ENCODE measurements around the gene DTD1.

The DTD1 gene

DNA sequence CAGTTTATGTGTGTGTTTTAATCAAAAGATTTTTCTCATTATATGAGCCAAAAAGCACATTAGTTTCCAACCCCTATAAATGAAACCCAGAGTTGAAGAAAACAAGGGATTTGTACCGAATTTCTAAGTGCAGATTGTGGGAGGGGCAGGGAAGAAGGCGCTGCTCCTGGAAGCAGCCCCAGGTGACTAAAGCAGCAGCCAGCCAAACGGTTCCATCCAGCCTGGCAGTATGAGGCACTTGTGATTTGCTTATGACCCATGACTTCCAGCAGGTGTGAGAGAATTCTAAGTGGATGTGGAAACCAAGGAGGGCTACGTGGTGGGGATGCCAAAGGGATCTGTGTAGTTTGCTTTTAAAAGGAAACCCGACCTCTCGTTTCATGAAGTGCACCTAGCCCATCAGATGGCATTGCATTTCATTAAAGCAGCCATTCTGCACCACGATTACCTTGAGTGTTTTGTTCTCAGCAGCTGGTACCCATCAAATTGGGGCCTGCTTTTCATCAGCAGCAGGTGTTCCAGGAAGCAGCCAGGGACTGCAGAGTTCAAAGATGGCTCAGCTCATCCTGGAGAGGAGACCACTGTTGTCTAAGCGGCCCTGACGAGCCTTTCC is 79.1 kb downstream of the DTD1 start:
- no peak for DNase-seq

DNA sequence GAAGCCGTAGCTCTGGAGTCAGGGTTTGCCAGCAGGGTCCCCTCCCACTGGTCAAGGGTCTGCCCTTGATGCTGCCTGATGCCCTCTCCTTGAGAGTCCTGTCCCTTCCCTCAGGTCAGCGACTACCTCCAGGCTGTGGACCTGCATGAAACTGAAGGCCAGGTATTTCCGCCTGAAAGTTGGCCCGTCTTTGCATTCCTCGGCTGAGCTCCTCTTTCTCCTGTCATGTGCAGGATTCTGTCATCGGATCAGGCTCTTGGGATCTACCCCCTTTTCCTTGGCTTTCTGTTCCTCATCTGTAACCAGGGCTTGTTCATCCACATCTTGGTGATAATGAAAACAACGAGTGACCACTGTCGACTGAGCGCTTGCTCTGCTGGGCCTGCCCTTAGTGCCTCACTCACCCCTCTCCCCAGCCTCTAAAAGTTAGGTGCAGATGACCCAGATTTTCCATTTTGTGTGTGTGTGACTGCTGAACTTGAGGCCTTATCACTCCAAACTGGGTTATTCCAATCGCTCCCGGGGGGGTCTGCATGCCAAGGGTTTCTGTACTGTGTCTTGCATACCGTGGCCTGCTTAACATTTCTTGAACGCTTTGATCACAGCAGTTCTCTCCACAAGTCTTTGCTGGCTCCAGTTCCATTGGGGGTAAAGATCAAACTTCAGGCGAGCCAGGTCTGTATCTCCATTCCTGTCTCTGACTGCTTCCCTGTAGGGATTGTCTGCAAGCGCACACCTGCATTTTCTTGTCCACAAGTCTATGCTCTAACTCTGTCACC is 81.6 kb downstream of the DTD1 start:
- no peak for DNase-seq

DNA sequence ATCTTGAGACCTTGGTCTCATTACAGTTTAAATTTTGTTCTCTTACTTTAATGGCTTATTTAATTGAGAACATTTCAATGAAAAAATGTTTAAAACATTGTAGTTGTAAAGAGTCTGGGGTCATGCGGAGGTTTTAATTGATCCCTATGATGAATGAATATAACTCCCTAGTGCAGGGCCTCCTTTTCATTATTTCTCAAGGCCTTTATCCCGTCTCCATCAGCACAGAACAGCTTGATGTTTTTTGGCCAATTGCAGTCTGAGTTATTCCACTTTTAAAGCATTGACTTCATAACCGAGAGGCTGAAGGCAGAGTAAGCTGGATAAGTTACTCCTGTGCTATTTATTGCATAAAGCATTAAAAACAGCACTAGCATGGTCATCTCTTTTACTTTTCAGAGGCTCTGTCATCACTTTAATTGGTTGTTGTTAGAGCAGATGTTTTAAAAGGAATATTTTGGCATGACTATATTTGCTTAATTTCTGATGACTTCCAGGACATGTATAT is 83.4 kb downstream of the DTD1 start:
- DNase-seq: no peak

DNA sequence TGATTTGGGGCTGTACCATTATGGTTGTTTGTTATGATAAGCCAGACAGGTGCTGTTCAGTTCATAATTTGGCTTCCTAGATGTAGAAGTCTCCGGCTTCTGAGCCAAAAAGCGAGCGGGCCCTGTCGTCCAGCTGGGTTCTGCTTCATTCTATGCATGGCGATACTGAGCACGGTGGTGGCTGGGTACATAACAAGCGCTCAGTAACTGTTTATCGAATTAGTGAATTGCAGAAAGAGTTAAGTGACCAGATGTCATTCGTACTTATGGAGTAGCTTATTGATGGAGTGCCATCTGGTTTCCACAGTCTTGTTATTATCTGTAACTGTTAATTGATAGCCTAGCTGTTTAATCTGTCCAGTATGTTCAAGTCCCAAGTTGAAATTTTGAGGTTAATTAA is 85.0 kb downstream of the DTD1 start:
- no peak for DNase-seq

DNA sequence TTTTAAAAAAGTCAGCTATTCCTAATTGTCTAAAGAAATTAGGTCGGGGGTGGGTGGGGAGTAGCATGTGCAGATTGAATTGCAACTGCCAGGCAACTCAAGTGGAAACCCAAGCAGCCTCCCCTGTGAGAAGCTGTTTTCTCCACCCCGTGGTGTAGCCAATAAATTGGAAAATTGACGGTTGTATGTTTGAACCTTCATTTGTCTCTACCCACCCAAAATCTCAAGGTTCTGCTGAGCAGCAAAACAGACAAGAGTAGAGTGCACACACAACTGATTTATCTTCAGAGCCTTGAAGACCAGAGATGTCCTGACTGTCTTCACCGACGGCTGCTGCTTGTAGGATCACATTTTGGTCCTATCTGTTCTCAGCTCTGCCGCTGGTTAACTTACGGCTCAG is 88.5 kb downstream of the DTD1 start:
- no peak for DNase-seq

DNA sequence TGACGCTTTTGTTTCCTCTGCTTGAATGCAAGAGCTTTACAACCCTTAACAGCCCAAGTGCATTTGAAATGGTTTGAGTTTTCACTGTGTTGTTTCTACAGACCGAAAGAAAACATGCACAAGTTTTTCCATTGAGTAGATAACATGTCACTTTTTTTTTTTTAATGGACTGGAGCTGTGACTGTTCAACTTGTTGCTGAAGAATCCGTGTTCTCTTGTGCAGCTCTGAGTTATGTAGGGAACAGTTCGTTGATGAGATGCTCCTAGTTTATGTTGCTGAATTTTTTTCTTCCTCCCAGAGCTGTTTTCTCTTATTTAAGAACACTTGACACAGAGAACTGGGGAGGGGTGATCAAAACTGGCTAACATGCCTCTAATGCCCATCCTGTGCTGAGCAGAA is 89.3 kb downstream of the DTD1 start:
- no peak for DNase-seq

DNA sequence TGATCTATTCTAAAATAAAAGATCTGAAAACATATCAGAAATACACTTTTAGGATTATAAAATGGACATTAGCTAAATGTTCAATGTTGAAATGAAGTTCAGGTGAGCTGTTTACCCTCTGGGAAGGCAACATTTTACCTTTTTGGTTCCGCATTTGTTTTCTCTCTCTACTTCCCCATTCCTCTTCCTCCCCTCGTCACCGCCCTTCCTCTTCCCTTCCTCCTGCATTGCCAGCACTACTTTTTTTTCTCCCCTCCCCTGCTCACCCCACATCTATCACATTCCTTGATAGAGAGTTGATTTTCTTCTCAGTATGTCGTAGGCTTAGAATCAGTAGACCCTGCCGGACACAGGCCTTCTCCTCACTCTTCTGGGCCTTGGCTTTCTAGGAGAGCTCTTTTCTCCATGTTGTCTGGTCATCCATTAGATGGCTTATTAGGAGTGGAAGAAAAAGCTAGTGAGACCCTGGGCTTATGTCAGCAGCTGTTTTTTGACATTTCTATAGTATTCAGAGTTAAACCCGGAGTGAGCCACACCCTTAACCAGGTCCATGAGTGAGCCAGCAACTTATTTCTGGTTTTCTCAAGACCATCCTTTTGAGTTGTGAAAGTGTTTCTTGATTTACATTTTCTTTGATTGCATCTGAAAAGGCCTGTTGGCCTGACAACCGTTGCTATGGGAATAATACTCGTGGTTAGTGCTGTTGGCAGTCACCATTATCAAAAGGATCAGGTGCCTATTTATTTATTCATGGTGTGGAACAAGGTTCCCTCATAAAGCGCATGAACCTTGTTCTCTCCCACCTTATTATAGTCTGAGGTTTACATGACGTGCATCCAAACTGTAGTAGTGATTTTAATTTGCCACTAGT is 90.9 kb downstream of the DTD1 start:
- DNase-seq: no peak

DNA sequence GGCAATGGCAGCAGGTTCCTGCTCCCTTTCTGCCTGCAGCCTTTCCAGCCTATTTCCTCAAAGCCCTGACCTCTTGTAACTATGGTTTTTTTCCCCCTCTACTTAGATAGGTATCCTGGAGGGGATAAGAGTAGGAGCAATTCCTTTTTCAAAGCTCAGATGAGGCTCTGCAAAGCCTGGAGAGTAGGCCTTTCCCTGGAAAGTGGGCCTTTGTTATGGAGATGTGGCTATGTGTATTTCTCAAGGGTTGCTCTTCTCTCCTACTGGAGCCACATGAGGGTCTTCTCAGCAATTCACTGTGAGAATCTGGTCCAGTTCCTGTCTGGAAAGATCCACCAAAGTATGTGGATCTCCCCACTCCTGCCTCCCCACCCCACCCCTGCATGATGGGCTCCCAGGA is 96.0 kb downstream of the DTD1 start:
- DNase-seq: no peak

DNA sequence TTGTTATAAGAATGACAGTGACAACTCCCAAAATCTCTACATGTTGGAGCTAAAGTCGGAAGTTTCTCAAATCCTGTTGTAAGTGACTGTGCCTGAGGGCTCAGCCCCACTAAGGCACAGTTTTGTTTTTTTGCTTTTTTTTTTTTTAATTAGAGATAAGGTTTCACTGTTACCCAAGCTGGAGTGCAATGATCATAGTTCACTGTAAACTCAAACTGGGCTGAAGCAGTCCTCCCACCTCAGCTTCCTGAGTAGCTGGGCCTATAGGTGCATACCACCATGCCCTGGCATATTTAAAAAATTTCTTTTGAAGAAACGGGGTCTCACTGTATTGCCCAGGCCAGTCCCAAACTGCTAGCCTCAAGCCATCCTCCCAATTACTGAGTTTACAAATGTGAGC is 96.9 kb downstream of the DTD1 start:
- no peak for DNase-seq

DNA sequence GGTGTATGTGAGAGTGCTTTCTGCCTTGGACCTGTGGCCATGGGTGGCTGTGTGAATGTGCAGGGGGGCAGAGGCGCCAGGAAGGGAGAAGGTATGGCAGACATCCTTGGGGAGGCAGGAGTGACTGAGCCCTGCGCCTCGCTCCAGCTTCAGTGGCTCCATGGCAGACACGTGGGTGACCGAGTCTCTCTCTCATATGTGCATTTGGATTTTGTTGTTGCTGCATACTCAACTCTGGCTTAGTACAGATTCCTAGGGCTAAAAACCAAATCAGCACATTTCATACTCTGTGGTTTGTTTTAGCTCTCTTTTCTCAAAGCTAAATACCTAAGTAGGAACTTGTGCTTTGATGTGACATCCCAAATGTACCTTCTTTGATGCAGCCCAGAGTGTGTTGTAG is 97.6 kb downstream of the DTD1 start:
- no peak for DNase-seq

DNA sequence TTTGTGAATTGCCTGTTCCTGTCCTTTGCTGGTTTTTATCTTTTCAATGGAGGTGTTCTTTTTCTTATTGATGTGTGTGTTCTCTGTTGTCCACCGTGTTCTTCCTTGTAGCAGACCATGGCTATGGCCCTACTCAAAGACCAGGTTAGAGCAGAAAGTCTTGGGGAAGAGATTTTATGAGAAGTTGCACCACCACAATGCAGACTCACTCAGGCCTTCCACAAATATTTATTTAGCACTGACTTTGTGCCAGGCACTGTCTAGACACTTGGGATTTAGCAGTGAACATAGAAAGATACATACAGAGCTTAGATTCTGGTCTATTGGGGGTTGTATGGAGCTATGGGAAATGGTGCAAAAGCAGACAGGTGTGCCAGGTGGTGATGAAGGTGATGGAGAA is 98.8 kb downstream of the DTD1 start:
- DNase-seq: no peak

DNA sequence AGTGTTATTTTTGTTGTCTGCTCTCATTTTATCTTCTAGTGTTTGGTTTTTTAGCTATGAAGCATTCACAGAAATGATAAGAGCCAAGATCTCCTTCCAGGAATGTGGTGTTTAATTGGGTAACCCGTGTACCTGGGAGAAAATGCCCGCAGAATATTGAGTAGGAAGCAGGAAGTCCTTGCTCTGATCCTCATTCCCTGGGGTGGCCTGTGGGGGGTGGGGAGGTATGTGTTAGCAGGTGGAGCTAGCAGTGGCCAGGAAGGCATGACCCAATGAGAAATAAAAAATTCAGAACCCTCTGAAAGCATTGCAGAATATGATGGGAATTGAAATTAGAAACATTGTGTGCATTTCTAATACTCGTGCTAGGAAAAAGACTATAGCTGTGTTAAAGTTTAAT is 100.8 kb downstream of the DTD1 start:
- no peak for DNase-seq

DNA sequence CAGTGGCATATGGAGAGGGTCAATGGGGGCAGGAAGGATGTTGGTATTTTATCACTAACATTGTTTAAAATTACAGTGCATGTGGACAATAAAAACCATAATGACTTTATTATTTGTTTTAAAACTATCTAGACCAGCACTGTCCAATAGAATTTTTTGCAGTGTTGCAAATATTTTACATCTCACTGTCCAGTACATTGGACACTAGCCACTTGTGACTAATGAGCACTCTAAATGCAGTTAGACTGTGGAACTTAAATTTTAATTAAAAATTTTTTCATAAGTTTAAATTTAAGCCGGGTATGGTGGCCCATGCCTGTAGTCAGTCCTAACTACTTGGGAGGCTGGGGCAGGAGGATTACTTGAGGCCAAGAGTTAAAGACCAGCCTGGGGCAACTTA is 101.7 kb downstream of the DTD1 start:
- DNase-seq: no peak

DNA sequence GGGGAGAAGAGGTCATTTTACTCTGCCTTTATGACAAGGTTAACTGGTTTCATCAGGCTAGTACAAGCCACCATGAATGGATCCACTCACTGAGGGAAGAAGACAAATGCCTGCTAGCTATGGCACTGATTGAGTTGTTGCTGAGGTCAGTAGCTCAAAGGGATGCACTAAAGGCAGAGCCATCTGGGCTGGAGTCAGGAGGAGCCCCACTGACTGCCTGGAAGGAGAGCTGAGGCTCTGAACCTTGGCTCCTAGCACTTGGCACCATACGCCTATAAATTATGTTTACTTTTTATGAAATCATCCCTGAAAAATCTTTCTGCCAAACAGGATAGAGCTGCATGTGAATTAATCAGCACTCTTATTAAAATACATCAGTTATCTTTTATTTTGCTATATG is 104.6 kb downstream of the DTD1 start:
- DNase-seq: no peak

DNA sequence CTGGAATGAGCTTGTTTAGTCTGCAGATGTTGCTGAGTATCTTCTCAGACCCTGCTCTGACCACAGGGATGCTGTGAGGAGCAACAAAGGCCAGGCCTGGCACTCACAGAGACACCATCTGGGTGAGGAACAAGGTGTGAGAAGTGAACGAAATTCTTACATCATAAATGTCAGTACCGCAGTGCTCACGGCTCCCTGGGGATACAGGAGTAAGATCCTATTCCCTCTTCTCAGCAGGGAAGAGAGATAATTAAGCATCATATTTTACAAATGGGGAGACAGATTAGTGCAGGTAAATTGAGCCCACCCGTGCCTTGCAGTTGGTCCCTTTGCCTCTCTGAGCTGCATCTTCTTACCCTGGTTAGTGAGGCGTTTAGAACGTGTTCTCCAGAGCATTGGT is 106.2 kb downstream of the DTD1 start:
- DNase-seq: no peak

DNA sequence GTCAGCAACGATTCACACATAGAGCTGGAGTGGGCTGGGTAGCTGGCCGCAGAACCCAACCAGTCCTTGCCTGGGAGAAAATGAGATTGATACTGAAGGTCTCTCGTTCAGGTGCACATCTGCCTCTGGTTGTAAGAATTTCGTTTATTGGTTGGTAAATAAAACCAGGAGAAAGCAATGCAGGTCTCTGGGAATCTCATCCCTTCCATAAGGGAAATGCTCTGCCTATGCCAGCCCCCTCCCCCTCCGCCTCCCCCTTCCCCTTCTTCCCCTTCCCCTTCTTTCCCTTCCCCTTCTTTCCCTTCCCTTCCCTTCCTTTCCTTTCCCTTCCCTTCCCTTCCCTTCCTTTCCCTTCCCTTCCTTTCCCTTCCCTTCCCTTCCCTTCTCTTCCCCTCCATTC is 107.3 kb downstream of the DTD1 start:
- no peak for DNase-seq

DNA sequence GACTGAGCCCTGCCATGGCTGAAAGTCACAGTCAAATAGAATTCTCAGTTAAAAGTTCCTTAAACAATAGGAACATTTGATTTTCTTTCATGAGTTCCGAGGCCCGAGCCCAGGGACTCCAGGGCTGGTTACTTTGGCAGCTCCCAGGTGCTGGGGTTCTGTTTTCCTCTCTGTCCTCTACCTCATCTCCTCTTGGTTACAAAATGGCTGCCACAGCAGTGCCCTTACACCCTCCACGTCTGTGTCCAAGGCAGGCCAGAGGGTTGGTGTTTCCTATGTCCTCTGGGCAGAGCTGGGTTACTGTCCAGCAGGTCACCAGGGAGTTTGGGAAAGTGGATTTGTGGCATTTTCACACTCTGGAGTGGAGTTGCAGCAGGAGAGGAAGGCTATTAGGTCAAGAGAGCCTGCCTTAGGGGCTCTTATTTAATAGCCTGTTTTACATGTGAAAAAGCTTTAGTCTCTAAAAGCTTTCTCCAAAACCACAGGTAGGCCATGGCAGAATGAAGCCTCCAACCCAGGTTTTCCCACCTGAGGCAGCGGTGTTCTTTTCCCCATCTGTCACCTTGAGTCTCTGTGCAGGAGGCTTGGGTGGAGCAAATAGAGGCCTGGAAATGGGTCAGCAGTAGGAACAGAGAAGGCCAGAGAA is 111.0 kb downstream of the DTD1 start:
- DNase-seq: no peak

DNA sequence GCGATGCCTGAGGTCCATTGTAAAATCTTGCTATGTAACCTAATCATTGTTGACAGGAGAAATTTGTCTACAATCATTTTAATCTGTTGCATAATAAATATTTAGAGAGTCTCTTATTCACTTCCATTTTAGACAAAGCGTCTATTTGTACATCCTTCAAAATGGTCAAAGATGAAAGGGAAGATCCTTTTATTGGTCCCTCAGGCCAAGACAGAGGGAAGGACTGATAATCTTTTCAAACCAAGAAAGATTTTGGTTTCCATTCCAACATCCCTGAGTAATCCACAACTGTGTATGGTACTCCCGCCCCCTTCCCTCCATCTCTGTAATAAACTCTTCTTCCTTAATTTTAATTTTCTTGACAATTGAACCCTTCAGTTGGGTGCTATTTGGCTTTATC is 114.1 kb downstream of the DTD1 start:
- DNase-seq: no peak

DNA sequence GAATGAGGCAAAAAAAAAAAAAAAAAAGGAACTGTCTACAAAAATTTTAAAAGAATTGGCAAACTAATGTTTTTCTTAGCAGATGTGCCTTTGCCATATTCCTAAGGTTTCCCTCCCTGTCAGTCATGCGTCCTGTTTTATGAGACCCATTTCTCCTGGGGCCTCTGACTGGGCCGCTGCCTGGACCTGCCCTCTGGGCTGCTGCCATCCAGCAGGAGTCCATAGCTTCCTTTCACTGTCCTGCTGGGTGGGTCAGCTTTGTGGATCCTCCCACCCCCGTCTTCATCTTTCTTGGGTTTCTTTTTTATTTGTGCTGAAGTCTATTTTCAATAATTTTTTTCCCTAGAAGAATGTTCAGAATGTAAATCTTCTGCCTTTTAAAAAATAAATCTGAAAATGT is 114.9 kb downstream of the DTD1 start:
- DNase-seq: no peak

DNA sequence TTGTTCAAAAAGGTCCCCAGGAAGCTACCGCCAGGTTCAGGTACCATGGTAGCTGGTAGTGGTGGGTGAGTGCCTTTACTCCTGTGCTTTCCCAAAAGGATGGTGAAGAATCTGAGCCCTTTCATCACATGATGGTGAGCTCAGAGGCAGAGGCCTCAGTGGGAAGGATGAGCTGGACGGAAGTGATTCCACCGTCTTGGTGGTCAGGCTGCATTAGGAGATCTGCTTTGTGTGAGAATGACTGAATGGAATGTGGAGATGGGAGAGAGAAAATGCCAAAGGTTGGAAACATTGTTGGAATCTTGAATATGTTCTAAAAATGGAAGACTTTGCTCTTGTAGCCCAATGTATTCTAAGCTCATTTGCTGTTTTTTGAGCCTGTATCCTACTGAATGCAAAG is 117.6 kb downstream of the DTD1 start:
- no peak for DNase-seq

DNA sequence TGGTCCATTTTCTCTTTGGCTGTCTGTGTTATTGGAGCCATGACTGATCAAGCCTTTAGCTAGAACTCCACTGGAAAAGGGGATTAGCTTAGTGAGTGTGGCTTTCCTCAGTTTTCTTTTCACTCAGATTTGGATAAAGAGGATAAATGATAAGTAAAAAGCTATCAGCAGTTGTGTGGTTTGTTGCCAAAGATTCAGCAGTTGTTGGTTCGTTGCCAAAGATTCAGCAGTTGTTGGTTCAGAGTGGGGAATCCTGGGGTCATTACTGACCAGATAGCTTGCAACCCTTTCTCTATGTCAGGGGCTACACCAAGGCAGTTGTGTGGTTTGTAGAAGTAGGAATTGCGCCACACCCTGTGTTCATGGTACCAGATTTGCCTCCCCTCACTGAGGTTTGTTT is 118.1 kb downstream of the DTD1 start:
- no peak for DNase-seq

DNA sequence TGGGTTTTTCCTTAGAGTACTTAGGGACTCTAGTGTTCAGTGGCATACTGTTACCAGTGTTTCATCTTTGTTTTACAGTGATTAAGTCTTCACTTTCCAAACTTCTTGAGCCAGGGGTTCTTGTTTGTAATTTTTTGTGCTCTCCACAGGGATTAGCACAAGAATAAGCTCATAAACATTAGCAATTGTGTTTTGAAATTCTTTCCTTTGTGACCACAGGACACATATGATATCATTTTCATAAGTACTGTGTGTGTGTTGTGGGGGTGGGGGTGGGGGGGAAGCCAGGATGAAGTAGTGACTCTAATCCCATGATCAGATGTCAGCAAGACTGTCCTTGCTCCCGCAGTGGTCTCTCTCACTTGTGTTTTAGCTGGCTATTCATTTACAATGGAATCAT is 124.3 kb downstream of the DTD1 start:
- peak; percentile 19 for DNase-seq

DNA sequence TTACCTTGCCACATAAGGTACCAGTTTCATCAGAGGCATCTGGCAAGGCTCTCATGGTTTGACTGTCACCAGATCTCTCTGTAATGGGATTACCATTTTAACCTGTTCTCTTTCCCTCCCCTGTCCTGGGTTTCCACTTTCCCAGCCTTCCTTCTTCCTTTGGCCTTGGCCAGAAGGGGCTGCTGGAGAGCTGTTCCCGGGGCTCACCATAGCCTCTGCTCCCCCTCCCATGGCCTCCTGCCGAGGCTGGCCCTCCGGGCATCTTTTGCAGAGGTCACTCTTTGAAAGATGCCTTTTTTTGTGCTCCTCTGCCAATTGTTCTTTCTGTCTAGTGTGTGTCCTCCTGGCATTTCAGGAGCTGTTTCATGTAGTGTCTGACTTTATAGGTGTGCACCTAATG is 125.0 kb downstream of the DTD1 start:
- no peak for DNase-seq
